ENCODE data around the gene MCC. TPM values are rescaled to one million over a fixed set of nuclear protein-coding genes. Genes with fewer than 3 reads are reported as not detected.

MCC gene
- total RNA-seq, 1 donor from 2014 or later = 46.1 TPM

- H3K27ac Mint-ChIP-seq (ENCODE audit: unreplicated experiment) = no peak overlapping the region
- H3K4me3 Mint-ChIP-seq (ENCODE audit: unreplicated experiment) = no peak overlapping the region
- no peak for DNase-seq
- no peaks in the 10 kb centered on the region for H3K36me3 Mint-ChIP-seq (ENCODE audit: unreplicated experiment)
- H3K4me1 Mint-ChIP-seq (ENCODE audit: low read depth, unreplicated experiment) = peaks cover 20% of the 10 kb centered on the region
- no peak for TF ChIP-seq CTCF (IDR thresholded peaks at IDR 0.05; ENCODE audit: partially characterized antibody, unreplicated experiment)
- H3K9me3 Mint-ChIP-seq (ENCODE audit: unreplicated experiment) = peaks cover 2% of the 10 kb centered on the region
- H3K27me3 Mint-ChIP-seq (ENCODE audit: unreplicated experiment) = peaks cover 2% of the 10 kb centered on the region
Observed at GRCh38 chr5:113221294-113222176, 266.7 kb downstream of the MCC start.

GRCh38 chr5:113219695-113220094 is 268.6 kb downstream of the MCC start:
- DNase-seq = no peak
- Mint-ChIP-seq H3K4me3 (ENCODE audit: unreplicated experiment) (no peak overlapping the region), H3K27ac (ENCODE audit: unreplicated experiment) (no peak overlapping the region), H3K36me3 (ENCODE audit: unreplicated experiment) (no peaks in the 10 kb centered on the region), H3K9me3 (ENCODE audit: unreplicated experiment) (peaks cover 2% of the 10 kb centered on the region), H3K27me3 (ENCODE audit: unreplicated experiment) (peaks cover 2% of the 10 kb centered on the region), H3K4me1 (ENCODE audit: low read depth, unreplicated experiment) (peaks cover 27% of the 10 kb centered on the region)
- TF ChIP-seq CTCF (IDR thresholded peaks at IDR 0.05; ENCODE audit: partially characterized antibody, unreplicated experiment) = no peak

GRCh38 chr5:113218906-113219517 is 269.2 kb downstream of the MCC start:
- no peaks in the 10 kb centered on the region for H3K36me3 Mint-ChIP-seq (ENCODE audit: unreplicated experiment)
- peaks cover 27% of the 10 kb centered on the region for H3K4me1 Mint-ChIP-seq (ENCODE audit: low read depth, unreplicated experiment)
- no peak overlapping the region for H3K27ac Mint-ChIP-seq (ENCODE audit: unreplicated experiment)
- H3K4me3 Mint-ChIP-seq (ENCODE audit: unreplicated experiment) = peak overlapping the region; percentile 31
- peaks cover 2% of the 10 kb centered on the region for H3K9me3 Mint-ChIP-seq (ENCODE audit: unreplicated experiment)
- DNase-seq = no peak
- peaks cover 2% of the 10 kb centered on the region for H3K27me3 Mint-ChIP-seq (ENCODE audit: unreplicated experiment)
- TF ChIP-seq CTCF (IDR thresholded peaks at IDR 0.05; ENCODE audit: partially characterized antibody, unreplicated experiment) = no peak

GRCh38 chr5:113218200-113218599 is 270.1 kb downstream of the MCC start:
- Mint-ChIP-seq H3K36me3 (ENCODE audit: unreplicated experiment) (no peaks in the 10 kb centered on the region), H3K4me1 (ENCODE audit: low read depth, unreplicated experiment) (peaks cover 27% of the 10 kb centered on the region), H3K9me3 (ENCODE audit: unreplicated experiment) (peaks cover 2% of the 10 kb centered on the region), H3K4me3 (ENCODE audit: unreplicated experiment) (peak overlapping the region; percentile 76), H3K27me3 (ENCODE audit: unreplicated experiment) (peaks cover 2% of the 10 kb centered on the region), H3K27ac (ENCODE audit: unreplicated experiment) (peak overlapping the region; percentile 92)
- no peak for TF ChIP-seq CTCF (IDR thresholded peaks at IDR 0.05; ENCODE audit: partially characterized antibody, unreplicated experiment)
- no peak for DNase-seq
